WTC11 (cell line): ENCODE data around the gene BCL7A. TPM values are rescaled to one million over a fixed set of nuclear protein-coding genes. Genes with fewer than 3 reads are reported as not detected.

Experiments used
- ATAC-seq: fragments of 200-7000 bp; cut with Tn5 transposase; 2 replicates; pipeline ENCODE4 v1.10.0; 2021; ENCODE audit warnings: mild to moderate bottlenecking, moderate library complexity
- CTCF ChIA-PET: fragments of 300-600 bp; sonication (Branson Sonifier 250); formaldehyde crosslinking; loops from one replicate; lab custom pipeline; 2021; ENCODE audit warnings: antibody characterized with exemption; lab: Charles Lee
- POLR2A ChIA-PET: fragments of 350-600 bp; sonication (Branson Sonifier 250); formaldehyde crosslinking; loops from one replicate; lab custom pipeline; 2021; ENCODE audit warnings: antibody characterized with exemption; lab: Charles Lee
- DNase-seq: peaks from one replicate; pipeline ENCODE4 v3.0.0; 2021; ENCODE audit warnings: low spot score
- H3K27ac Mint-ChIP-seq: 2 replicates; pipeline ENCODE4 v1.8.0; 2021; ENCODE audit warnings: mixed read lengths
- H3K27me3 Mint-ChIP-seq: 2 replicates; pipeline ENCODE4 v1.8.0; 2021; ENCODE audit warnings: low read depth, mild to moderate bottlenecking, moderate library complexity, mixed read lengths
- H3K36me3 Mint-ChIP-seq: 2 replicates; pipeline ENCODE4 v1.8.0; 2021; ENCODE audit warnings: mixed read lengths
- H3K4me1 Mint-ChIP-seq: 2 replicates; pipeline ENCODE4 v1.8.0; 2022; ENCODE audit warnings: mixed read lengths
- H3K4me3 Mint-ChIP-seq: 2 replicates; pipeline ENCODE4 v1.8.0; 2021; ENCODE audit warnings: mild to moderate bottlenecking, moderate library complexity, mixed read lengths
- H3K9me3 Mint-ChIP-seq: 2 replicates; pipeline ENCODE4 v1.8.0; 2021; ENCODE audit warnings: mixed read lengths
- ATF3 ChIP-seq: sonication (generic); formaldehyde crosslinking; conservative IDR thresholded peaks from 2 replicates; pipeline ENCODE4 v1.8.1; 2022; ENCODE audit warnings: mild to moderate bottlenecking, missing genetic modification reagents
- ATF6 ChIP-seq: sonication (generic); formaldehyde crosslinking; IDR thresholded peaks from 2 replicates; pipeline ENCODE4 v1.8.1; 2023; ENCODE audit warnings: mild to moderate bottlenecking, missing genetic modification reagents
- E2F1 ChIP-seq: sonication (generic); formaldehyde crosslinking; IDR thresholded peaks from 2 replicates; pipeline ENCODE4 v1.8.0; 2022; ENCODE audit warnings: mild to moderate bottlenecking, missing genetic modification reagents
- ERG ChIP-seq: fragments of 250-450 bp; sonication (Bioruptor Pico); IDR thresholded peaks from 2 replicates; pipeline ENCODE4 v1.8.0; 2021; ENCODE audit warnings: mild to moderate bottlenecking
- FOXP4 ChIP-seq: sonication (generic); formaldehyde crosslinking; IDR thresholded peaks from 2 replicates; pipeline ENCODE4 v1.8.0; 2022; ENCODE audit warnings: mild to moderate bottlenecking, missing genetic modification reagents
- GRHL2 ChIP-seq: fragments of 250-450 bp; sonication (Bioruptor Pico); IDR thresholded peaks from 2 replicates; pipeline ENCODE4 v1.8.0; 2022; ENCODE audit warnings: mild to moderate bottlenecking, moderate library complexity; ENCODE audit not compliant: insufficient replicate concordance, severe bottlenecking
- IRF1 ChIP-seq: sonication (generic); formaldehyde crosslinking; IDR thresholded peaks from 2 replicates; pipeline ENCODE4 v1.8.0; 2023; ENCODE audit warnings: missing genetic modification reagents
- MYBL2 ChIP-seq: sonication (generic); formaldehyde crosslinking; IDR thresholded peaks from 2 replicates; pipeline ENCODE4 v1.8.1; 2023; ENCODE audit warnings: mild to moderate bottlenecking, moderate library complexity, missing genetic modification reagents
- NFE2L1 ChIP-seq: sonication (generic); formaldehyde crosslinking; IDR thresholded peaks from 2 replicates; pipeline ENCODE4 v1.8.1; 2023; ENCODE audit warnings: missing genetic modification reagents
- RORB ChIP-seq: fragments of 250-450 bp; sonication (Bioruptor Pico); IDR thresholded peaks from 2 replicates; pipeline ENCODE4 v1.9.0; 2021; ENCODE audit warnings: mild to moderate bottlenecking
- STAT6 ChIP-seq: sonication (generic); formaldehyde crosslinking; conservative IDR thresholded peaks from 2 replicates; pipeline ENCODE4 v1.8.1; 2023; ENCODE audit warnings: mild to moderate bottlenecking, low read depth, missing genetic modification reagents, moderate library complexity
- TEAD1 ChIP-seq: sonication (generic); formaldehyde crosslinking; IDR thresholded peaks from 2 replicates; pipeline ENCODE4 v1.8.0; 2022; ENCODE audit warnings: mild to moderate bottlenecking, missing genetic modification reagents
- ZBTB43 ChIP-seq: sonication (generic); formaldehyde crosslinking; IDR thresholded peaks from 2 replicates; pipeline ENCODE4 v1.8.1; 2023; ENCODE audit warnings: mild to moderate bottlenecking, missing genetic modification reagents
- ZNF138 ChIP-seq: sonication (generic); formaldehyde crosslinking; conservative IDR thresholded peaks from 2 replicates; pipeline ENCODE4 v1.8.1; 2022; ENCODE audit warnings: mild to moderate bottlenecking, moderate library complexity, missing genetic modification reagents
- ZNF219 ChIP-seq: sonication (generic); formaldehyde crosslinking; IDR thresholded peaks from 2 replicates; pipeline ENCODE4 v1.8.0; 2023; ENCODE audit warnings: missing genetic modification reagents, mild to moderate bottlenecking, borderline replicate concordance
- ZNF416 ChIP-seq: fragments of 250-450 bp; sonication (Bioruptor Pico); IDR thresholded peaks from 2 replicates; pipeline ENCODE4 v1.9.0; 2021; ENCODE audit warnings: mild to moderate bottlenecking, inconsistent platforms
- ZNF532 ChIP-seq: fragments of 250-450 bp; sonication (Bioruptor Pico); IDR thresholded peaks from 2 replicates; pipeline ENCODE4 v1.9.0; 2021; ENCODE audit warnings: mild to moderate bottlenecking, borderline replicate concordance
- total RNA-seq: library from RNA; stranded (reverse); gene quantifications from 3 replicates; pipeline ENCODE4 v1.2.3, GENCODE V29; 2021

BCL7A gene
- total RNA-seq, 1 experiment from 2014 or later: 19.7 TPM

GRCh38 chr12:122099280-122099749 is 77.6 kb downstream of the BCL7A start:
- no peak overlapping the region for H3K27ac Mint-ChIP-seq
- peaks cover 5% of the 10 kb centered on the region for H3K9me3 Mint-ChIP-seq
- H3K4me1 Mint-ChIP-seq: peaks cover 37% of the 10 kb centered on the region
- ATAC-seq: no peak
- H3K36me3 Mint-ChIP-seq: peaks cover 10% of the 10 kb centered on the region
- POLR2A ChIA-PET: no interaction called here
- no peak for TF ChIP-seq STAT6 (CRISPR knock-in tag)
- TF ChIP-seq ATF3 (CRISPR knock-in tag): no peak
- no peak for TF ChIP-seq FOXP4
- no peak for TF ChIP-seq ATF6 (CRISPR knock-in tag)
- TF ChIP-seq RORB (CRISPR knock-in tag): no peak
- TF ChIP-seq ZNF416 (CRISPR knock-in tag): no peak
- no peak for TF ChIP-seq ZNF219
- TF ChIP-seq TEAD1 (CRISPR knock-in tag): no peak
- TF ChIP-seq E2F1: no peak
- no peak for TF ChIP-seq MYBL2
- no peak for TF ChIP-seq NFE2L1 (CRISPR knock-in tag)
- TF ChIP-seq IRF1 (CRISPR knock-in tag): no peak
- TF ChIP-seq ZBTB43 (CRISPR knock-in tag): no peak
- no peak for TF ChIP-seq ZNF532
- no peak for TF ChIP-seq GRHL2 (CRISPR knock-in tag)
- no peak for TF ChIP-seq ZNF138 (CRISPR knock-in tag)
- TF ChIP-seq ERG (CRISPR knock-in tag): no peak
- CTCF ChIA-PET: interaction anchor here (1.5 kb wide), 1 partner anchor 31 kb away, joined by 5 read pairs; no protein-coding TSS in a partner anchor
- no peak overlapping the region for H3K4me3 Mint-ChIP-seq
- no peaks in the 10 kb centered on the region for H3K27me3 Mint-ChIP-seq
- DNase-seq: no peak
